AG04450 (cell line): ENCODE results near the gene C2CD4C. TPM values are rescaled to one million over a fixed set of nuclear protein-coding genes. Genes with fewer than 3 reads are reported as not detected.

ENCODE experiments used
- CTCF ChIA-PET: fragments of 300-600, 350-600 bp; formaldehyde crosslinking; extraction: SDS; loops from one replicate; lab custom pipeline; 2022; ENCODE audit warnings: antibody characterized with exemption, inconsistent platforms; lab: Charles Lee
- POLR2A ChIA-PET: fragments of 350-600 bp; formaldehyde crosslinking; extraction: SDS; loops from one replicate; lab custom pipeline; 2021; ENCODE audit warnings: antibody characterized with exemption, inconsistent platforms; lab: Yijun Ruan, JAX
- DNase-seq: peaks from one replicate; pipeline ENCODE4 v3.0.0-alpha.2; 2011; ENCODE audit warnings: low read depth, low spot score
- H3K27ac ChIP-seq: one replicate; pipeline ENCODE4 v1.5.1; 2012; ENCODE audit warnings: low read depth, low read length, control low read depth
- H3K27me3 ChIP-seq: one replicate; pipeline ENCODE4 v1.6.0; 2012; ENCODE audit warnings: low read length; ENCODE audit not compliant: control insufficient read depth, insufficient read depth
- H3K4me3 ChIP-seq: 2 replicates; pipeline ENCODE4 v1.5.1; 2011; ENCODE audit warnings: mild to moderate bottlenecking, low read depth, low read length, control low read depth
- H3K9me3 ChIP-seq: 2 replicates; pipeline ENCODE4 v1.5.1; 2012; ENCODE audit warnings: low read length; ENCODE audit not compliant: control insufficient read depth, insufficient read depth
- polyA plus RNA-seq: library from polyadenylated mRNA; depleted of rRNA; stranded (reverse); fragments of >200 nt; gene quantifications from 2 replicates; pipeline ENCODE4 v1.2.3, GENCODE V29; 2011
- TF ChIP-seq, protein P1 (sequence below): IDR thresholded peaks from 2 replicates; pipeline ENCODE4 v1.5.1; 2011; ENCODE audit warnings: low read depth, low read length, control low read depth, inconsistent platforms

The C2CD4C gene
- polyA plus RNA-seq, 1 experiment = 0.05 TPM

DNA sequence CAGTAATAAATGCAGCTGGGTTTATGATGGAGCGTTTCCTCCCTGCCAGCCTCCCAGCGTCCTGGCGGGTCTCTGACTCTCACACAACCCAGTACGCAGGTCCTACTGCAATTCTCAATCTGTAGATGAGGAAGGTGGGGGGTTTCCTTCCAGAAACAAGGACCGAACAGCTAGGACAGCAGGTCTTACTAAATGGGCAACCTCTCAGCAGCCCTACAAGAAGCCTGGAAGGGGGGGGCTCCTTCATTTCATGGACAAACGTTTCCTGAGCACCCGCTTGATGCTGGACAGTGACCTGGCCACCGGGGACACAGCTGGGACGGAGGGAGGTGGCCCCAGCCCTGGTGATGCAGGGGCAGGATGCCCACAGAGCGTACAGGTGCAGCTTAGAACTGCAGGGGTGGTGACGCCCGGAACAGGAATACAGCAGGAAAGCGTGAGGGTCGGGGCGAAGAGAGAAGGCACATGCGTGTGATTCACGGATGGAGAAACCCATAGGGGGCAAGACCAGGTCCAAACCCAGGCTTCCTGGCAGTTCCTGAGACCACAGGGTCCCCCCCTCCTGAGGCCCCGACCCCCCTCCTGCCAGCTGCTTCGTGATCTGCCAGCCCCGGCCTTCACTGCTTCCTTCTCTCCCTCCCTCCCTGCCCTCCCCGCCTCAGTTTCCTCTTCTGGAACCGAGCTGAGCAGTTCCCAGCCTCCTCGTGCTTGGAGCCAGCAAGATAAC lies 732 bp upstream of the C2CD4C start:
- H3K9me3 ChIP-seq = peaks cover 50% of the 10 kb centered on the region
- POLR2A ChIA-PET = interaction anchor here (0.6 kb wide), 1 partner anchor 61 kb away, joined by 3 read pairs; no protein-coding TSS in a partner anchor
- TF ChIP-seq, protein P1, sequence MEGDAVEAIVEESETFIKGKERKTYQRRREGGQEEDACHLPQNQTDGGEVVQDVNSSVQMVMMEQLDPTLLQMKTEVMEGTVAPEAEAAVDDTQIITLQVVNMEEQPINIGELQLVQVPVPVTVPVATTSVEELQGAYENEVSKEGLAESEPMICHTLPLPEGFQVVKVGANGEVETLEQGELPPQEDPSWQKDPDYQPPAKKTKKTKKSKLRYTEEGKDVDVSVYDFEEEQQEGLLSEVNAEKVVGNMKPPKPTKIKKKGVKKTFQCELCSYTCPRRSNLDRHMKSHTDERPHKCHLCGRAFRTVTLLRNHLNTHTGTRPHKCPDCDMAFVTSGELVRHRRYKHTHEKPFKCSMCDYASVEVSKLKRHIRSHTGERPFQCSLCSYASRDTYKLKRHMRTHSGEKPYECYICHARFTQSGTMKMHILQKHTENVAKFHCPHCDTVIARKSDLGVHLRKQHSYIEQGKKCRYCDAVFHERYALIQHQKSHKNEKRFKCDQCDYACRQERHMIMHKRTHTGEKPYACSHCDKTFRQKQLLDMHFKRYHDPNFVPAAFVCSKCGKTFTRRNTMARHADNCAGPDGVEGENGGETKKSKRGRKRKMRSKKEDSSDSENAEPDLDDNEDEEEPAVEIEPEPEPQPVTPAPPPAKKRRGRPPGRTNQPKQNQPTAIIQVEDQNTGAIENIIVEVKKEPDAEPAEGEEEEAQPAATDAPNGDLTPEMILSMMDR = no peak
- no peak for DNase-seq
- no peak overlapping the region for H3K27ac ChIP-seq
- no peak overlapping the region for H3K4me3 ChIP-seq
- CTCF ChIA-PET = interaction anchor here (0.9 kb wide), 1 partner anchor 142 kb away, joined by 3 read pairs; no protein-coding TSS in a partner anchor
- peaks cover 28% of the 10 kb centered on the region for H3K27me3 ChIP-seq

DNA sequence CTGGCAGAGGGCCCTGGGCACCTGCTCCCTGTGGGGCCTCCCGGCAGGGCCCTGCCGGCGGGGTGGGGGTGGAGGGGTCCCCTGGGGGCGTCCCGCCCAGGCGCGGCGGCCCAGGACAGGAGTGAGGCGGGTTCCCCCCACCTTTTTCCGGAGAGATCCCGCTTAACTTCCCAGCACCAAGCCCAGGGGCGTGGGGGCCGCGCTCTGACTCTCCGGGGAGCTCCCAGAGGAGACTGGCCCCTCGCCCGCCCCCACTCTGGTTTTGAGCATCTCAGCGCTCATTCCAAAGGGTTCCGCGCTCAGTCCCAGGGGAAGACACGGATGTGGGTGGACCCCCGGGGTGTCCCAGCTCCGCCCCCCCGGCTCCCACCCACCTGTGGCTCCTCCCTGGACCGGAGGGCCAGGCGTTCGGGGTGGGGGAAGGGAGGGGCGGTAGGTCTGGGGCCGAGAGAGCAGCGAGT lies 476 bp downstream of the C2CD4C start:
- Histone ChIP-seq H3K27ac (no peak overlapping the region), H3K9me3 (peaks cover 42% of the 10 kb centered on the region), H3K4me3 (no peak overlapping the region), H3K27me3 (peaks cover 28% of the 10 kb centered on the region)
- ChIA-PET CTCF (no interaction called here), POLR2A (interaction anchor here (0.6 kb wide), 1 partner anchor 25 kb away, joined by 3 read pairs; no protein-coding TSS in a partner anchor)
- DNase-seq = no peak
- TF ChIP-seq, protein P1 = no peak

DNA sequence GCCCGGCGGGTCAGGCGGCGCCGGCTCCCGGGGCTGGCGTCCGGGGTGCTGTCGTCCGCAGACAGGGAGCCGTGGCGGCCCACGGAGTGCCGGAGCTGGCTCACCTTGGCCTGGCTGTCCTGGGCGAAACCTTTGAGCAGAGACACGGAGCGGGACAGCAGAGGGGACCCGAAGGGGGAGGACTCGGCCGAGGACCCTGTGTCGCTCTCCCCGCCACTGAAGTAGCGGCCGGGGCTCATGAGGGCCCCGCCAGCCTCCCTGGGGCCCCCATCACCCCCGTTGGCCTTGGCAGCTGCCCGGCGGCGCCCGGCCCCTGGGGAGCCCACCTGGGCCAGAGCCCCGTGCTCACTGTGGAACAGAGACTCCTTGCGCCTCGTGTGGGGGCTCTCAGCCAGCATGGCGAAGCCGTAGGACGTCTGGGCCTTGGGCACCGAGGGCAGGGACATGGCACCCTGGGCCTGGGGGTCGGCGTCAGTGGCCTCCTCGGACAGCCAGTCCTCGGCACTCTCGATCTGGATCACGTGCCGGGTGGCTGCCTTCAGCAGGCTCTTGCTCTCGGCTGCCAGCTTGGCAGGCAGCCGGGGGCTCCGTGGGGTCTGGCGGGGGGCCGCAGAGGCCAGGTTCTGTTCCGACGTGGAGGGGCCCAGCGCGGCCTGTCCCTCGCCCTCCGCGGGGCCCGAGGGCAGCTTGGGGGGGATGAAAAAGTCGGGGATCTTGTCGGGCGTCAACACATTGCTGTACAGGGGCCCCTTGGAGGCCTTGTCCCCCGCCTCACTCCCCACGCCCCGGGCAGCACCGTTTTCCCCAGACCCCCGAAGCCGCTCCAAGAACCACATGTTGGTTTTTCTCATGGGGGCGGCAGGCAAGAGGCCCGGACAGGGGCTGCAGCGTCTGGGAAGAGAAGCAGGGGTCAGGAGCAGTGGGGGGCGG lies 1.2 kb downstream of the C2CD4C start:
- Histone ChIP-seq H3K4me3 (no peak overlapping the region), H3K9me3 (peaks cover 42% of the 10 kb centered on the region), H3K27ac (no peak overlapping the region), H3K27me3 (peaks cover 30% of the 10 kb centered on the region)
- TF ChIP-seq, protein P1 = no peak
- no peak for DNase-seq
- ChIA-PET POLR2A (no interaction called here), CTCF (no interaction called here)

DNA sequence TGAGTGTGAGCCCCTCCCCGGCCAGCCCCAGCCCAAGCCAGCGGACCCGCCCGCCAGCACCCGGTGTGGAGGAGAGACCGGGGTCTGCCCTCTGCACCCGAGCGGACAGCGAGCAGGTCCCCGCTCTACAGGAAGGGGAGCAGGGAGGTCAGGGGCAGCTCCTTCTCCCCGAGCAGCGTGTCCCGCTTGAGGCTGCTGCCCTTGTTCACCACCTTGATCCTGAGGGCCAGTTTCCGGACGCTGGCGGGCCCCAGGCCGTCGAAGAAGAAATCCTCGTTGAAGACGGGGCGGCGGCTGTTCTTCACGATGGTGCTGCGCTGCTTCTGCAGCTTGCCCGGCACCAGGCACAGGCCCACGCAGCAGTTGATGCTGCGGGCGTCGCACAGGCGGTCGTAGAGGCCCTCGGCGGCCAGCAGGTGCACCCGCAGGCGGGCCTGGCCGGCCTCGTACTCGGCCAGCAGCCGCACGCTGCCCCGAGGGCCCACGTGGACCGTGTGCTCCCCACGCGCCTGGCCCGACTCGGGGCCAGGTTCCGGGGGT lies 1.9 kb downstream of the C2CD4C start:
- TF ChIP-seq, protein P1 = no peak
- ChIA-PET CTCF (no interaction called here), POLR2A (no interaction called here)
- DNase-seq = no peak
- Histone ChIP-seq H3K9me3 (peaks cover 34% of the 10 kb centered on the region), H3K4me3 (no peak overlapping the region), H3K27ac (no peak overlapping the region), H3K27me3 (peaks cover 30% of the 10 kb centered on the region)
